Uterus (tissue), 2 donors: ENCODE measurements around the gene UNC79.

Experiments
- POLR2A ChIP-seq, 2 donors: fragments of 450-650 bp; IDR thresholded peaks; one replicate each; pipeline ENCODE4 v1.6.1; 2016; ENCODE audit warnings: antibody characterized with exemption in 2 of 2, mild to moderate bottlenecking in 1 of 2, moderate library complexity in 1 of 2
- TF ChIP-seq, protein P1 (sequence below), 4 experiments: fragments of 200-600 bp in 2 of 4; fragments of 450-650 bp in 2 of 4; sonication (generic) in 2 of 4; IDR thresholded peaks; one replicate each; pipeline ENCODE4 v1.5.1; 2016 to 2019; ENCODE audit warnings: antibody characterized with exemption in 4 of 4, mild to moderate bottlenecking in 2 of 4, moderate library complexity in 1 of 4

DNA sequence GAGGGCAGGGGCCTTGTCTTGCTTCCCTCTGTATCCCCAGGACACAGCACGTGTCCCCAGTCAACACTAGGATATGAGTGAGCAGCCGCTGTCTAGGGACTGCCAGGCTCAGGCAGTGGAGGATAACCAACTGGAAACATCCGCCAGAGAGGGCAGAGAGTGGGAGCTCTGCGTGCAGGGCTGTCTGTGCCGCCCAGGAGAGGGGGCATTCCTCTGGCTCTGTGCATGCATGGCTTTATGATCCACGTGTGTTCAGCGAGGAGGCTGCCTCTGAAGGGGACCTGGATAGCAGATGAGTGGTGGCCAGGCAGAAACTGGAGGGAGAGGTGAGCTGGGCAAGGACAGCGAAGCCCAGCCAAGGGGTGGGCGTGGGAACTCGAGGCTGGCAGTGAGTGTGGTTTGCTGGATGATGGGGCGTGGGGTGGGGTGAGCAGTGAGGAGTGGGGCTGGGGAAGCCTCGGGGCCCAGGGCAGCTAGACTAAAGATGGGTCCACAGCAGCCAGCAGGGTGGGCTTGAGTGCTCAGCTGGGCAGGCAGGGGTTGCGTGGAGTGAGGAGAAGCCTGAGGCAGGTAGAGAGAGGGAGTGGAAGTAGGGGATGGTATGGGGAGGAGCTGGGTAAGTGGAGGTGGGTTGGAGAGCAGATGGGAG, 284.7 kb downstream of the UNC79 start:
- TF ChIP-seq, protein P1, sequence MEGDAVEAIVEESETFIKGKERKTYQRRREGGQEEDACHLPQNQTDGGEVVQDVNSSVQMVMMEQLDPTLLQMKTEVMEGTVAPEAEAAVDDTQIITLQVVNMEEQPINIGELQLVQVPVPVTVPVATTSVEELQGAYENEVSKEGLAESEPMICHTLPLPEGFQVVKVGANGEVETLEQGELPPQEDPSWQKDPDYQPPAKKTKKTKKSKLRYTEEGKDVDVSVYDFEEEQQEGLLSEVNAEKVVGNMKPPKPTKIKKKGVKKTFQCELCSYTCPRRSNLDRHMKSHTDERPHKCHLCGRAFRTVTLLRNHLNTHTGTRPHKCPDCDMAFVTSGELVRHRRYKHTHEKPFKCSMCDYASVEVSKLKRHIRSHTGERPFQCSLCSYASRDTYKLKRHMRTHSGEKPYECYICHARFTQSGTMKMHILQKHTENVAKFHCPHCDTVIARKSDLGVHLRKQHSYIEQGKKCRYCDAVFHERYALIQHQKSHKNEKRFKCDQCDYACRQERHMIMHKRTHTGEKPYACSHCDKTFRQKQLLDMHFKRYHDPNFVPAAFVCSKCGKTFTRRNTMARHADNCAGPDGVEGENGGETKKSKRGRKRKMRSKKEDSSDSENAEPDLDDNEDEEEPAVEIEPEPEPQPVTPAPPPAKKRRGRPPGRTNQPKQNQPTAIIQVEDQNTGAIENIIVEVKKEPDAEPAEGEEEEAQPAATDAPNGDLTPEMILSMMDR (IDR thresholded peaks at IDR 0.05): no peak
- TF ChIP-seq POLR2A (IDR thresholded peaks at IDR 0.05): no peak
